Bronchial epithelial cell (primary cell): Measurements from ENCODE around the gene CTRL. TPM values are rescaled to one million over a fixed set of nuclear protein-coding genes. Genes with fewer than 3 reads are reported as not detected.
A peak's percentile ranks its signal among the peaks of the same experiment; 100 is the strongest.

Source experiments
- DNase-seq: peaks from one replicate; pipeline ENCODE4 v3.0.0-alpha.2; 2010; ENCODE audit warnings: low read depth
- FAIRE-seq: peaks from 2 replicates; lab custom pipeline; 2011; peaks lifted over from hg19 to GRCh38; lab: Jason Lieb, UNC
- H3K27me3 ChIP-seq: 2 replicates; pipeline ENCODE4 v1.5.1; 2011; ENCODE audit warnings: low read length; ENCODE audit not compliant: control insufficient read depth, insufficient read depth
- H3K36me3 ChIP-seq: 2 replicates; pipeline ENCODE4 v1.5.1; 2011; ENCODE audit warnings: low read length; ENCODE audit not compliant: control insufficient read depth, insufficient read depth
- H3K4me3 ChIP-seq: 2 replicates; pipeline ENCODE4 v1.5.1; 2011; ENCODE audit warnings: mild to moderate bottlenecking, low read depth, low read length, control low read depth
- CTCF ChIP-seq: IDR thresholded peaks from 2 replicates; pipeline ENCODE4 v1.5.1; 2011; ENCODE audit warnings: mild to moderate bottlenecking, moderate library complexity, low read length, control low read depth, inconsistent platforms; ENCODE audit not compliant: insufficient read depth, severe bottlenecking
- total RNA-seq: library from RNA; depleted of rRNA; stranded (reverse); fragments of >200 nt; gene quantifications from 2 replicates; pipeline ENCODE4 v1.2.1, GENCODE V29; 2014

The CTRL gene
- total RNA-seq, 1 donor from 2014 or later, result 0.26 TPM

GRCh38 chr16:67963662-67964321 lies 32.1 kb upstream of the CTRL start:
- DNase-seq, result no peak
- peaks cover 32% of the 10 kb centered on the region for H3K36me3 ChIP-seq
- no peak for TF ChIP-seq CTCF

GRCh38 chr16:67963292-67963661 lies 31.6 kb upstream of the CTRL start:
- H3K27me3 ChIP-seq, result no peaks in the 10 kb centered on the region
- no peak overlapping the region for H3K4me3 ChIP-seq
- no peak for TF ChIP-seq CTCF
- H3K36me3 ChIP-seq, result peaks cover 37% of the 10 kb centered on the region
- DNase-seq (no peak), FAIRE-seq (no peak)

More at GRCh38 chr16:67963662-67964321, 32.1 kb upstream of the CTRL start:
- FAIRE-seq, result no peak
- H3K27me3 ChIP-seq, result no peaks in the 10 kb centered on the region
- no peak overlapping the region for H3K4me3 ChIP-seq

- H3K27me3 ChIP-seq, result no peaks in the 10 kb centered on the region
- H3K4me3 ChIP-seq, result no peak overlapping the region
- peaks cover 45% of the 10 kb centered on the region for H3K36me3 ChIP-seq
- FAIRE-seq (no peak), DNase-seq (no peak)
- no peak for TF ChIP-seq CTCF
Measured at GRCh38 chr16:67962135-67962534, 30.5 kb upstream of the CTRL start.

DNA sequence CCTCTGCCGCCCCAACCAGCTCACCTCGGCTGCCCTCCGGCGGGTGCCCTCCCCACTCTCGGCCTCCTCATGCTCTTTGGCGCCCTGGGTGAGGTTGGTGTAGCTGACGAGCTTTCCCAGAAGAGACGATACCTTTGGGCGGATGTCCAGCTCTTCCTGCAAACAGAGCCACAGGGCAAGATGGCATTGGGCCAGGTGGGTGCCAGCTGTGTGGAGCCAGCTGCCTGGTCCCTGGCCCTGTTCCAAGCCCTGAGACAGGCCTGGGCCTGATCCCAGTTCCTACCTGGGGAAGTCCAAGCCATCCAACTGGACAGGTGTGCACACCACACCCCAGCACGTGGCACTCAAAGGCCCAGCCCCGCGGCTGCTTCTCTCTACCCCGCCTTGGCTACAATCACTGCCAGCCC lies 29.9 kb upstream of the CTRL start:
- FAIRE-seq (peak; percentile 80), DNase-seq (peak; percentile 97)
- Histone ChIP-seq H3K27me3 (no peaks in the 10 kb centered on the region), H3K4me3 (no peak overlapping the region), H3K36me3 (peaks cover 45% of the 10 kb centered on the region)
- no peak for TF ChIP-seq CTCF

DNA sequence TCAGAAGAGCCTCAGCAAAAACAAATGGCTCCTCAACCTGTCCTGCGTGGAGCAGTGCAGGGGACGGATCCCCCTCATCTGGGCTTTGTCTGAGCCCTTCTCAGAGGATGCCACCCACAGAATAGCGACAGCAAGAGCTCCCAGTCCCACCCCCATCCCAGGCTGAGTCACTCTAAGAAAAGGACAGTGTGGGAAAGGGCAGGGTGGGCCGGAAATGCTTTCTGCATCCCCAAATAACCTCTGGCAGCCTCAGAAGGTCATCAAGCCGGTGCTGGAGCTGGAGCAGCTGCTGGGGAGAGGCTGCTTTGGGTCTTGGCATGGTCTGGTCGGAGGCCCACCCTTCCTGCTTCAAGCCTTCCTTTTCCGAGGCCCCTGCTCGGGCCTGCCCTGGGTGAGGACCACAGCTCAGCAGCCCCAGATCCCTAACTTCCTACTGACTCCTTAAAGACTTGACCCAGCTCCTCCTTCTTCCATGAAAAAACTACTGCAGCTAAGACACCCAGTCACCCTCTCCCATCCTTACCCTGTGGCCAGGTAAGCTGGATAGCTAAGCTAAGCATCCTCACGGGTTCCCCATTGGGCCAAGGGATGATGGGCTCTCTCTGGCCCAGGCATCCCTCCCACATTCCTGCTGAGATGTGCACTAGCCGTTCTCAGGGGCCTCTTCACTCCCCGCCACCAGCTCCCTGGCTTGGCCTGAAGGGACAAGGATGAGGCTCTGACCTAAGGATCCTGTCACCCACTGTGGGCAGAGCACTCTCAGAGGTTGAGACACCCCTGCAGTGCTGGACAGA lies 28.1 kb upstream of the CTRL start:
- DNase-seq (no peak), FAIRE-seq (no peak)
- TF ChIP-seq CTCF, result no peak
- Histone ChIP-seq H3K27me3 (no peaks in the 10 kb centered on the region), H3K36me3 (peaks cover 51% of the 10 kb centered on the region), H3K4me3 (no peak overlapping the region)
